ENCODE results near the gene ADCYAP1R1.

ADCYAP1R1 gene

GRCh38 chr7:31036924-31037323 lies 15.2 kb upstream of the ADCYAP1R1 start:
- in situ Hi-C loops (cut with MboI; ENCODE audit: low sequenced_read_pairs): no loop called here

- in situ Hi-C loops (cut with MboI; ENCODE audit: low sequenced_read_pairs): no loop called here
Observed at GRCh38 chr7:31043051-31043471, 9.0 kb upstream of the ADCYAP1R1 start.

DNA sequence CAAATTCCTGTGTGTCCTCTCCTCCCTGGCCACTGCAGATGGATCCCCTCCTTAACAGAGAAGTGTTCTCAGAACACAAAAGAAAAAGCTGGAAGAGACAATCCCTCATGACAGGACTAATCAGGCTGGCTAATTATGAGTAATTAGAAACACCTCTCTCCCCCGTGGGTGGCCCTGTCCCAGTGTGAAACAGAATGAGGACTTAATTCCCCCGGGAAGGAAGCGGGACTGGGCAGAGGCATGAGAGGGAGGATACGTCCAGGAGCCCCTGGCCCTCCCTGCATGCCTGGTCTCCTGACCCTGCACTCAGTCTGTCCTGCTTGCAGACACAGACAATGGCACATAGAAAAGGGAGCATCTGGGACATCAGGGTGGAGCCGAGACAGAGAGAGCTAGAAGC lies 7.6 kb upstream of the ADCYAP1R1 start:
- in situ Hi-C loops (cut with MboI; ENCODE audit: low sequenced_read_pairs): no loop called here

DNA sequence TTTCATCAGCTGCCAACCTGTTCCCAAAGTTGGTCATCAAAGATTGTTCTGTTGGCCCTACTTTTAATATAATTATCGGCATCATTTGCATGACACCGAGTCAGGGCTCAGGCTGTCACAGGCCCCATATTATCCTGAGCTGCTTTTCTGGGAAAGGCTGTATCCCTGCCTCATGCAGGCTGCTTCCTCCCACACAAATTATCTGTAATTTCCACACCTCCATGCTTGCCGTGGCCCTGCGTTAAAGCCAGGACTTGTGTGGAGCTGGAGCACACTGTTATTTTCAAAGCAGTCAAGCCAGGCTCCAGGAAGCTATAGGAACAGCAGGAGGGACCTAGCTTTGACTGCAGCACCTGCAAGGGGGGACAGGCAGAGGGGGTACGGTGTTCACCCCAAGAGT lies 5.4 kb upstream of the ADCYAP1R1 start:
- in situ Hi-C loops (cut with MboI; ENCODE audit: low sequenced_read_pairs): no loop called here

GRCh38 chr7:31047313-31048146 lies 4.6 kb upstream of the ADCYAP1R1 start:
- in situ Hi-C loops (cut with MboI; ENCODE audit: low sequenced_read_pairs): no loop called here

DNA sequence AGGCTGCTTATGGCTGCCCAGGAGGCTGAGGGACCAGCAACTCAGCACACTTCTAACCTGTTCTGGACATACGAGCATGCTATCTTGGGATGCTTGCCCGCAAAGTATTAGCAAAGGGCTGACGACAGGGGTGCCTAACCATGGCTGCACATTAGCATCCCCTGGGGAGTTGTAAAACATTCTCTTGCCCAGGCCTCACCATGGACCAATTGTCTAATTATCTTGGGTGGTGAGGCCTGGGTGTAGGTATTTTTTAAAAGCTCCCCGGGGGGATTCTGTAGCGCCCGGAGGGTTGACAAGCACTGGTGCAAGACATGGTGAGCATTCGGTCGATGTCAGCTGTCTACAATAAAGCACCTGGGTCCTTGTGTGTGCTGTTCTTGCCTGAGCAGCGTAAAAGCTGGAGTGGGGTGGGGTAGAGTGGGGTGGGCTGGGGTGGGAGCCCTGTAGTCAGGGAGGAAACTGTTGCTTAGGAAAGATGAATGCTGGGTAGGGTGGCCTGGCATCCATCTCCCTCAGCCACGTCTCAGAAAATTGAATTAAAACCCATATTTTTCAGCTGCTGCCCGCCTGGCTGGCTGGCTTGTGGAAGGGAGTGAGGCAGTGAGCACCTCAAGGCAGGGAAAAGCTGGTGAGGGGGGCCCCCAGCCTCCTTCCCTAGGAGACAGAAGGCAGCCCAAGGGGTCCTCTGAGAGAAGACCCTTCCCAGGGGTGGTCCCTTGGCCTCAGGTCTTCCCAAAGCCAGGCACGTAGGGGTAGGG lies 2.9 kb upstream of the ADCYAP1R1 start:
- in situ Hi-C loops (cut with MboI; ENCODE audit: low sequenced_read_pairs): no loop called here

DNA sequence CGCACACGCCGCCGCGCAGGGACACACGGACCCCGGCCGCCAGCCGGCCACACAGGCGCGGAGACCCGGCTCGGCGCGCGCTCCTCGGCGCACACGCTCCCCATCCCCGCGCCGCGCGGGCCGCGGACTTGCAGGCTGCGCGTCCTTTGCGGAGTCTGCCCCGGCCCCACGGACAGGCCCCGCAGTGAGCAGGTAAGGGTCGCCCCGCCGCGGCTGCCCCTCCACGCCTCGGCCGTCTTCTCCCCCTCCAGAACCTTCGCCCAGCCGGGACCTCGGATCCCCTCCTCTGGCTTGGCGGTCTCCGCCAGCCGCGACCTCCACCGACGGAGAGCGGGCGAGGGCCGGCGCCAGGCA lies 356 bp downstream of the ADCYAP1R1 start:
- in situ Hi-C loops (cut with MboI; ENCODE audit: low sequenced_read_pairs): no loop called here

GRCh38 chr7:31052841-31053601 lies 913 bp downstream of the ADCYAP1R1 start:
- in situ Hi-C loops (cut with MboI; ENCODE audit: low sequenced_read_pairs): no loop called here

GRCh38 chr7:31053986-31054385 lies 1.9 kb downstream of the ADCYAP1R1 start:
- in situ Hi-C loops (cut with MboI; ENCODE audit: low sequenced_read_pairs): no loop called here

GRCh38 chr7:31054608-31055278 lies 2.6 kb downstream of the ADCYAP1R1 start:
- in situ Hi-C loops (cut with MboI; ENCODE audit: low sequenced_read_pairs): no loop called here

- in situ Hi-C loops (cut with MboI; ENCODE audit: low sequenced_read_pairs): no loop called here
Observed at GRCh38 chr7:31055471-31055870, 3.4 kb downstream of the ADCYAP1R1 start.

- in situ Hi-C loops (cut with MboI; ENCODE audit: low sequenced_read_pairs): no loop called here
Observed at GRCh38 chr7:31056775-31057346, 4.8 kb downstream of the ADCYAP1R1 start.

GRCh38 chr7:31058122-31058521 lies 6.0 kb downstream of the ADCYAP1R1 start:
- in situ Hi-C loops (cut with MboI; ENCODE audit: low sequenced_read_pairs): no loop called here

DNA sequence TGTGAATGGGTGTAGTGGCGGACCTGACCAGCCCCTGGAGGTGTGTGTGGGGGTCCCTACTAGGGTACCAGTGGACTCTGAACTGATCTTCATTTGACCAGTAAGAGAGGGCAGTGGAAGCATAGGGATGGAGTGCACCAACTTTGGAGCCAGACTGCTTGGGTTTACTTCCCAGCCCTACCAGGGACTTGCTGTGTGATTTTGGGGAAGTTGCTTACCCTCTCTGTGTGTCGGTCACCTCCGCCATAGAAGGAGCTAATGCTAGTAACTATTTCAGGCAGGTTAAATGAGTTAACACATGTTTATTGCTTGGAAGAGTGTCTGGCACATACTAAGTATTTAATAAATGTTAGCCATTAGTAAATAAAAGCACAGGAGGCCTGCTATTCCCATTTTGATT lies 6.6 kb downstream of the ADCYAP1R1 start:
- in situ Hi-C loops (cut with MboI; ENCODE audit: low sequenced_read_pairs): no loop called here

DNA sequence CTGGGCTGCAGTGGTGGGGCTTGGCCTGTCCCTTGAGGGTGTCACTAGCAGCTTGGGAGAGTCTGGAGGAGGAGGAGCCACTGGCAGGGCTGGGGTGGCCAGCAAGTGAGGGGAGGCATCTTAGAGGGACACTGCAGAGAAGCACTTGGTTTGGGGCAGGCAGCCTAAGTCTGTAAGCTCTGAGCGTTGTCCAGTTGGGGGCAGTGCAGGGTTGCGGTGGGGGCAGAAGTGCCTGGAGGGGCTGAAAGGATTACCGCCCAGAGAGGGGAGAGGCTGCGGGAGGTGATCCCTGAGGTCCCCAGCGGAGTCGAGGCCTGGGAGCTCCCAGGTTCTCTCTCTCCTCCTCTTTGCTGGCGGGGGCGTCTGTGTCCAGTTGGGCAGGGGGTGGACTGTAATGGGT lies 7.4 kb downstream of the ADCYAP1R1 start:
- in situ Hi-C loops (cut with MboI; ENCODE audit: low sequenced_read_pairs): no loop called here

DNA sequence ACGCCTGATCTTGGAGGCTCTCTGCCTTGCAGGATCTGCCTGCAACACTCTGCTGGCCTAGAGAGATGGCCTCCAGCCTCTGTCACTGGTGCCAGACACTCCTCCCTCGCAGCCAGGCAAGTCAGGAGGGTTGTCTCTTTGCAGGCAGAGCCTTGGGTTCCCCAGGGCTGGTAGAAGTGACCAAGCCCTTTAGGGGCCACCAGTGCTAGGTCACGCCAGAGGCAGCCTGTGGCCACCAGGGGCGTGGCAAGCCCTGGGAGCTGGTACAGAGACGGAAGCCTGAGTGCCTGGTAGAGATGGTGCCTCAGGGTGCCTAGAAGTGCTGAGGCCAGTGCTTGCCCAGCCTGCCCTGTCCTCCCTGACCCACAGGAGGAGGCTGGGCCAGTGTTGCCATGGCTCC lies 9.1 kb downstream of the ADCYAP1R1 start:
- in situ Hi-C loops (cut with MboI; ENCODE audit: low sequenced_read_pairs): no loop called here

DNA sequence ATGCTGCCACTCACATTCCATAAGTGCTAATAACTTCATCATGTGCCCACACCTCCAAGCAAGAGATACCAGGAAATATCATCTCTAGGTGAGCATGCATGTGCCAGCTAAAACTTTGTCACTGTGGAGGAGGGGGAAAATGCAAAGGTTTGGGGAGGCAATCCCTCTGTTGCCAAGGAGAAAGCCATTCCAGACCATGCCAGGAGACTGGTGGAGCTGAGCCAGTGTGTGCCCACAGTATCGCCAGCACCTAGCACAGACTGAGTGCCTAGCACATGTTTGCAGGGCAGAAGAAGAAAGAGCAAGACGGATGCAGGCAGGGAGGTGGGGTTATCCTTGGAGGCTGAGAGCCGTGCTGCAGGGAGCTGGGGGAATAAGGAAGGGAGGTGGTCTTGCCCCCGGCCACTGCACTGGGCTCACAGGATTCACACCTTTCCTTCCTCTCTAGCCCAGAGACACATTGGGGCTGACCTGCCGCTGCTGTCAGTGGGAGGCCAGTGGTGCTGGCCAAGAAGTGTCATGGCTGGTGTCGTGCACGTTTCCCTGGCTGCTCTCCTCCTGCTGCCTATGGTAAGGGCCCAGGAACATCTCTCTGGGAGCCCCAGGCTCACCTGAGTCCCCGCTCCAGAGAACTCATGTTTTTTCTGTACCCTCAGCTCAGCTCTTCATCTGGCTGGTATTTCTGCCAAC lies 10.8 kb downstream of the ADCYAP1R1 start:
- in situ Hi-C loops (cut with MboI; ENCODE audit: low sequenced_read_pairs): no loop called here

- in situ Hi-C loops (cut with MboI; ENCODE audit: low sequenced_read_pairs): no loop called here
Observed at GRCh38 chr7:31065021-31065593, 13.0 kb downstream of the ADCYAP1R1 start.

- in situ Hi-C loops (cut with MboI; ENCODE audit: low sequenced_read_pairs): no loop called here
Observed at GRCh38 chr7:31065840-31066239, 13.7 kb downstream of the ADCYAP1R1 start.
